Fibroblast of skin of abdomen (primary cell): ENCODE results near the gene OSBPL10.

Experiments
- DNase-seq: peaks from one replicate; pipeline ENCODE4 v3.0.0-alpha.2; 2013

Gene OSBPL10

GRCh38 chr3:31847760-31848159 is 133.3 kb downstream of the OSBPL10 start:
- DNase-seq, result no peak

GRCh38 chr3:31841515-31841914 is 139.5 kb downstream of the OSBPL10 start:
- no peak for DNase-seq

GRCh38 chr3:31840252-31840651 is 140.8 kb downstream of the OSBPL10 start:
- no peak for DNase-seq

GRCh38 chr3:31839144-31839917 is 141.7 kb downstream of the OSBPL10 start:
- no peak for DNase-seq

GRCh38 chr3:31836131-31837075 is 144.7 kb downstream of the OSBPL10 start:
- no peak for DNase-seq

GRCh38 chr3:31833391-31834190 is 147.5 kb downstream of the OSBPL10 start:
- DNase-seq, result no peak

- DNase-seq, result peak; percentile 18
These were observed 148.5 kb downstream of the OSBPL10 start for GRCh38 chr3:31832551-31832950.

- no peak for DNase-seq
These were observed 149.5 kb downstream of the OSBPL10 start for GRCh38 chr3:31831591-31831990.

- no peak for DNase-seq
These were observed 151.1 kb downstream of the OSBPL10 start for GRCh38 chr3:31829826-31830426.

- DNase-seq, result no peak
These were observed 152.1 kb downstream of the OSBPL10 start for GRCh38 chr3:31829010-31829409.

- DNase-seq, result no peak
These were observed 153.1 kb downstream of the OSBPL10 start for GRCh38 chr3:31828007-31828406.

- DNase-seq, result no peak
These were observed 157.9 kb downstream of the OSBPL10 start for GRCh38 chr3:31823184-31823583.

GRCh38 chr3:31821118-31821517 is 159.9 kb downstream of the OSBPL10 start:
- no peak for DNase-seq

GRCh38 chr3:31819441-31819840 is 161.6 kb downstream of the OSBPL10 start:
- no peak for DNase-seq

- no peak for DNase-seq
These were observed 163.6 kb downstream of the OSBPL10 start for GRCh38 chr3:31817411-31817966.

- DNase-seq, result no peak
These were observed 165.2 kb downstream of the OSBPL10 start for GRCh38 chr3:31815631-31816440.

GRCh38 chr3:31815006-31815405 is 166.1 kb downstream of the OSBPL10 start:
- no peak for DNase-seq

- DNase-seq, result no peak
These were observed 167.4 kb downstream of the OSBPL10 start for GRCh38 chr3:31813686-31814085.

GRCh38 chr3:31813197-31813596 is 167.9 kb downstream of the OSBPL10 start:
- no peak for DNase-seq

GRCh38 chr3:31810991-31811433 is 170.1 kb downstream of the OSBPL10 start:
- DNase-seq, result no peak

GRCh38 chr3:31808143-31808720 is 172.8 kb downstream of the OSBPL10 start:
- DNase-seq, result no peak
